WTC11 (cell line): ENCODE data around the gene PRDM15. TPM values are rescaled to one million over a fixed set of nuclear protein-coding genes. Genes with fewer than 3 reads are reported as not detected.

ENCODE experiments used
- ATAC-seq: fragments of 200-7000 bp; cut with Tn5 transposase; 2 replicates; pipeline ENCODE4 v1.10.0; 2021; ENCODE audit warnings: mild to moderate bottlenecking, moderate library complexity
- CTCF ChIA-PET: fragments of 300-600 bp; sonication (Branson Sonifier 250); formaldehyde crosslinking; loops from one replicate; lab custom pipeline; 2021; ENCODE audit warnings: antibody characterized with exemption; lab: Charles Lee
- POLR2A ChIA-PET: fragments of 350-600 bp; sonication (Branson Sonifier 250); formaldehyde crosslinking; loops from one replicate; lab custom pipeline; 2021; ENCODE audit warnings: antibody characterized with exemption; lab: Charles Lee
- DNase-seq: peaks from one replicate; pipeline ENCODE4 v3.0.0; 2021; ENCODE audit warnings: low spot score
- H3K27ac Mint-ChIP-seq: 2 replicates; pipeline ENCODE4 v1.8.0; 2021; ENCODE audit warnings: mixed read lengths
- H3K27me3 Mint-ChIP-seq: 2 replicates; pipeline ENCODE4 v1.8.0; 2021; ENCODE audit warnings: low read depth, mild to moderate bottlenecking, moderate library complexity, mixed read lengths
- H3K36me3 Mint-ChIP-seq: 2 replicates; pipeline ENCODE4 v1.8.0; 2021; ENCODE audit warnings: mixed read lengths
- H3K4me1 Mint-ChIP-seq: 2 replicates; pipeline ENCODE4 v1.8.0; 2022; ENCODE audit warnings: mixed read lengths
- H3K4me3 Mint-ChIP-seq: 2 replicates; pipeline ENCODE4 v1.8.0; 2021; ENCODE audit warnings: mild to moderate bottlenecking, moderate library complexity, mixed read lengths
- H3K9me3 Mint-ChIP-seq: 2 replicates; pipeline ENCODE4 v1.8.0; 2021; ENCODE audit warnings: mixed read lengths
- ELF4 ChIP-seq: sonication (generic); formaldehyde crosslinking; IDR thresholded peaks from 2 replicates; pipeline ENCODE4 v1.8.1; 2022; ENCODE audit warnings: low read depth, mild to moderate bottlenecking, moderate library complexity, missing genetic modification reagents
- GRHL2 ChIP-seq: fragments of 250-450 bp; sonication (Bioruptor Pico); IDR thresholded peaks from 2 replicates; pipeline ENCODE4 v1.8.0; 2022; ENCODE audit warnings: mild to moderate bottlenecking, moderate library complexity; ENCODE audit not compliant: insufficient replicate concordance, severe bottlenecking
- HMGA2 ChIP-seq: fragments of 250-450 bp; sonication (Bioruptor Pico); IDR thresholded peaks from 2 replicates; pipeline ENCODE4 v1.4.0; 2021; ENCODE audit warnings: mild to moderate bottlenecking, moderate library complexity
- MXD4 ChIP-seq: fragments of 250-450 bp; sonication (Bioruptor Pico); IDR thresholded peaks from 2 replicates; pipeline ENCODE4 v1.8.0; 2021; ENCODE audit warnings: mild to moderate bottlenecking, moderate library complexity, borderline replicate concordance
- NFE2L1 ChIP-seq: sonication (generic); formaldehyde crosslinking; IDR thresholded peaks from 2 replicates; pipeline ENCODE4 v1.8.1; 2023; ENCODE audit warnings: missing genetic modification reagents
- NR2C2 ChIP-seq: sonication (generic); formaldehyde crosslinking; IDR thresholded peaks from 2 replicates; pipeline ENCODE4 v1.8.0; 2022; ENCODE audit warnings: mild to moderate bottlenecking, missing genetic modification reagents
- SP1 ChIP-seq: sonication (generic); formaldehyde crosslinking; conservative IDR thresholded peaks from 2 replicates; pipeline ENCODE4 v1.8.1; 2022; ENCODE audit warnings: missing genetic modification reagents
- TCF7 ChIP-seq: sonication (generic); formaldehyde crosslinking; IDR thresholded peaks from 2 replicates; pipeline ENCODE4 v1.8.0; 2022; ENCODE audit warnings: mild to moderate bottlenecking, low read depth, missing genetic modification reagents, moderate library complexity
- TEAD1 ChIP-seq: sonication (generic); formaldehyde crosslinking; IDR thresholded peaks from 2 replicates; pipeline ENCODE4 v1.8.0; 2022; ENCODE audit warnings: mild to moderate bottlenecking, missing genetic modification reagents
- ZNF121 ChIP-seq: sonication (generic); formaldehyde crosslinking; IDR thresholded peaks from 2 replicates; pipeline ENCODE4 v1.8.0; 2023; ENCODE audit warnings: missing genetic modification reagents
- ZNF138 ChIP-seq: sonication (generic); formaldehyde crosslinking; conservative IDR thresholded peaks from 2 replicates; pipeline ENCODE4 v1.8.1; 2022; ENCODE audit warnings: mild to moderate bottlenecking, moderate library complexity, missing genetic modification reagents
- total RNA-seq: library from RNA; stranded (reverse); gene quantifications from 3 replicates; pipeline ENCODE4 v1.2.3, GENCODE V29; 2021
- TF ChIP-seq, protein P1 (sequence below): sonication (generic); formaldehyde crosslinking; IDR thresholded peaks from 2 replicates; pipeline ENCODE4 v1.8.0; 2023; ENCODE audit warnings: missing genetic modification reagents
- TF ChIP-seq, protein P2 (sequence below): sonication (generic); formaldehyde crosslinking; IDR thresholded peaks from 2 replicates; pipeline ENCODE4 v1.8.0; 2022; ENCODE audit warnings: mild to moderate bottlenecking, missing genetic modification reagents
- TF ChIP-seq, protein P3 (sequence below): sonication (generic); formaldehyde crosslinking; IDR thresholded peaks from 2 replicates; pipeline ENCODE4 v1.8.1; 2022; ENCODE audit warnings: low read depth, mild to moderate bottlenecking, moderate library complexity, missing genetic modification reagents, borderline replicate concordance
- TF ChIP-seq, protein P4 (sequence below): sonication (generic); formaldehyde crosslinking; IDR thresholded peaks from 2 replicates; pipeline ENCODE4 v1.8.1; 2023; ENCODE audit warnings: mild to moderate bottlenecking, missing genetic modification reagents, borderline replicate concordance
- TF ChIP-seq, protein P5 (sequence below): sonication (generic); formaldehyde crosslinking; IDR thresholded peaks from 2 replicates; pipeline ENCODE4 v1.8.1; 2023; ENCODE audit warnings: mild to moderate bottlenecking, missing genetic modification reagents
- TF ChIP-seq, protein P6 (sequence below): fragments of 250-450 bp; sonication (Bioruptor Pico); IDR thresholded peaks from 2 replicates; pipeline ENCODE4 v1.9.0; 2021; ENCODE audit warnings: mild to moderate bottlenecking
- TF ChIP-seq, protein P7 (sequence below): sonication (generic); formaldehyde crosslinking; IDR thresholded peaks from 2 replicates; pipeline ENCODE4 v1.8.0; 2022; ENCODE audit warnings: missing genetic modification reagents
- TF ChIP-seq, protein P8 (sequence below): sonication (generic); formaldehyde crosslinking; conservative IDR thresholded peaks from 2 replicates; pipeline ENCODE4 v1.8.1; 2023; ENCODE audit warnings: mild to moderate bottlenecking, low read depth, missing genetic modification reagents, moderate library complexity

Gene PRDM15
- total RNA-seq, 1 experiment from 2014 or later: 12.9 TPM

DNA sequence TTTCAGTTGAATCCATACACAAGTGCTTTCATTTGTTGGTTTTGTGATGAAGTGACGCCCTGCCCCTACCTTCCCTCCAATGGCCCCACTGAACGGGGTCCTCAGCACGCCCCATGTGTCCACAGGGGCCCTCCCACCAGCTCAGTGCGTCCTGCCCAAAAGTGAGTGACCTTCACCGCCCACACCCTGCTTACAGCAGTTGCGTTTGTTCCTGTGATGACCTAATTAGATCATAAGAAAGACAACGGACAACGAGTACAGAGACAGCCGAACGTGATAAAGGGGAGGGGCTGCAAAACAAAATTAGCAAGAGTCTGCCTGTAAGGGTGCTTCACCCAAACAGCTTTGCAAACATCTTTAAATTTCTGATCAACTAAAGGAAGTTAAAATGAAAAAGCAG, 74.1 kb downstream of the PRDM15 start (continued):
- TF ChIP-seq, protein P1, sequence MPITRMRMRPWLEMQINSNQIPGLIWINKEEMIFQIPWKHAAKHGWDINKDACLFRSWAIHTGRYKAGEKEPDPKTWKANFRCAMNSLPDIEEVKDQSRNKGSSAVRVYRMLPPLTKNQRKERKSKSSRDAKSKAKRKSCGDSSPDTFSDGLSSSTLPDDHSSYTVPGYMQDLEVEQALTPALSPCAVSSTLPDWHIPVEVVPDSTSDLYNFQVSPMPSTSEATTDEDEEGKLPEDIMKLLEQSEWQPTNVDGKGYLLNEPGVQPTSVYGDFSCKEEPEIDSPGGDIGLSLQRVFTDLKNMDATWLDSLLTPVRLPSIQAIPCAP (CRISPR knock-in tag): no peak
- TF ChIP-seq, protein P2, sequence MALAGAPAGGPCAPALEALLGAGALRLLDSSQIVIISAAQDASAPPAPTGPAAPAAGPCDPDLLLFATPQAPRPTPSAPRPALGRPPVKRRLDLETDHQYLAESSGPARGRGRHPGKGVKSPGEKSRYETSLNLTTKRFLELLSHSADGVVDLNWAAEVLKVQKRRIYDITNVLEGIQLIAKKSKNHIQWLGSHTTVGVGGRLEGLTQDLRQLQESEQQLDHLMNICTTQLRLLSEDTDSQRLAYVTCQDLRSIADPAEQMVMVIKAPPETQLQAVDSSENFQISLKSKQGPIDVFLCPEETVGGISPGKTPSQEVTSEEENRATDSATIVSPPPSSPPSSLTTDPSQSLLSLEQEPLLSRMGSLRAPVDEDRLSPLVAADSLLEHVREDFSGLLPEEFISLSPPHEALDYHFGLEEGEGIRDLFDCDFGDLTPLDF: no peak

DNA sequence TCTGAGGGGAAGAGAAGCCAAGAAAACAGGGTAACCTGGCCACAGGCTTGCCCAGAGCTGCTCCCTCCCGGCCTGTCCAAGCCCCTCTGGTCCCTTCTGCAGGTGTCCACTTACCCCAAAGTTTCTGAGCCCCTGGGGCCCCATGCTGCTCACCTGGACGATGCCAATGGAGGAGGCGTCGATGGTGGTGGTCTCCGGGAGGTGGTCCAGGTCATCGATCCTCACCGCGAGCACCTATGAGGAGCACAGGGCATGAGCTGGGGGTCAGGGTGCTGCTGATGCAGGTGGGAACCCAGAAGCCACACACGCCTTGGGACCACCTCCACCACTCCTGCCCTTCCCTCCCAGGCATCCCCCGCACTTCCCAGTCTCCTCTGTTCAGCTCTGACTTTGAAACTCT, 74.8 kb downstream of the PRDM15 start:
- Mint-ChIP-seq H3K27ac (no peak overlapping the region), H3K4me3 (no peak overlapping the region), H3K27me3 (no peaks in the 10 kb centered on the region), H3K9me3 (peaks cover 15% of the 10 kb centered on the region), H3K36me3 (peaks cover 24% of the 10 kb centered on the region), H3K4me1 (no peaks in the 10 kb centered on the region)
- ATAC-seq: no peak
- ChIA-PET CTCF (interaction anchor here (1.4 kb wide), 1 partner anchor 12 kb away, joined by 6 read pairs; no protein-coding TSS in a partner anchor), POLR2A (no interaction called here)
- no peak for DNase-seq
- TF ChIP-seq MXD4 (CRISPR knock-in tag): no peak
- TF ChIP-seq TCF7 (CRISPR knock-in tag): no peak
- TF ChIP-seq, protein P3, sequence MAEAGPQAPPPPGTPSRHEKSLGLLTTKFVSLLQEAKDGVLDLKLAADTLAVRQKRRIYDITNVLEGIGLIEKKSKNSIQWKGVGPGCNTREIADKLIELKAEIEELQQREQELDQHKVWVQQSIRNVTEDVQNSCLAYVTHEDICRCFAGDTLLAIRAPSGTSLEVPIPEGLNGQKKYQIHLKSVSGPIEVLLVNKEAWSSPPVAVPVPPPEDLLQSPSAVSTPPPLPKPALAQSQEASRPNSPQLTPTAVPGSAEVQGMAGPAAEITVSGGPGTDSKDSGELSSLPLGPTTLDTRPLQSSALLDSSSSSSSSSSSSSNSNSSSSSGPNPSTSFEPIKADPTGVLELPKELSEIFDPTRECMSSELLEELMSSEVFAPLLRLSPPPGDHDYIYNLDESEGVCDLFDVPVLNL: no peak
- TF ChIP-seq, protein P4, sequence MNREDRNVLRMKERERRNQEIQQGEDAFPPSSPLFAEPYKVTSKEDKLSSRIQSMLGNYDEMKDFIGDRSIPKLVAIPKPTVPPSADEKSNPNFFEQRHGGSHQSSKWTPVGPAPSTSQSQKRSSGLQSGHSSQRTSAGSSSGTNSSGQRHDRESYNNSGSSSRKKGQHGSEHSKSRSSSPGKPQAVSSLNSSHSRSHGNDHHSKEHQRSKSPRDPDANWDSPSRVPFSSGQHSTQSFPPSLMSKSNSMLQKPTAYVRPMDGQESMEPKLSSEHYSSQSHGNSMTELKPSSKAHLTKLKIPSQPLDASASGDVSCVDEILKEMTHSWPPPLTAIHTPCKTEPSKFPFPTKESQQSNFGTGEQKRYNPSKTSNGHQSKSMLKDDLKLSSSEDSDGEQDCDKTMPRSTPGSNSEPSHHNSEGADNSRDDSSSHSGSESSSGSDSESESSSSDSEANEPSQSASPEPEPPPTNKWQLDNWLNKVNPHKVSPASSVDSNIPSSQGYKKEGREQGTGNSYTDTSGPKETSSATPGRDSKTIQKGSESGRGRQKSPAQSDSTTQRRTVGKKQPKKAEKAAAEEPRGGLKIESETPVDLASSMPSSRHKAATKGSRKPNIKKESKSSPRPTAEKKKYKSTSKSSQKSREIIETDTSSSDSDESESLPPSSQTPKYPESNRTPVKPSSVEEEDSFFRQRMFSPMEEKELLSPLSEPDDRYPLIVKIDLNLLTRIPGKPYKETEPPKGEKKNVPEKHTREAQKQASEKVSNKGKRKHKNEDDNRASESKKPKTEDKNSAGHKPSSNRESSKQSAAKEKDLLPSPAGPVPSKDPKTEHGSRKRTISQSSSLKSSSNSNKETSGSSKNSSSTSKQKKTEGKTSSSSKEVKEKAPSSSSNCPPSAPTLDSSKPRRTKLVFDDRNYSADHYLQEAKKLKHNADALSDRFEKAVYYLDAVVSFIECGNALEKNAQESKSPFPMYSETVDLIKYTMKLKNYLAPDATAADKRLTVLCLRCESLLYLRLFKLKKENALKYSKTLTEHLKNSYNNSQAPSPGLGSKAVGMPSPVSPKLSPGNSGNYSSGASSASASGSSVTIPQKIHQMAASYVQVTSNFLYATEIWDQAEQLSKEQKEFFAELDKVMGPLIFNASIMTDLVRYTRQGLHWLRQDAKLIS (CRISPR knock-in tag): no peak
- TF ChIP-seq, protein P5, sequence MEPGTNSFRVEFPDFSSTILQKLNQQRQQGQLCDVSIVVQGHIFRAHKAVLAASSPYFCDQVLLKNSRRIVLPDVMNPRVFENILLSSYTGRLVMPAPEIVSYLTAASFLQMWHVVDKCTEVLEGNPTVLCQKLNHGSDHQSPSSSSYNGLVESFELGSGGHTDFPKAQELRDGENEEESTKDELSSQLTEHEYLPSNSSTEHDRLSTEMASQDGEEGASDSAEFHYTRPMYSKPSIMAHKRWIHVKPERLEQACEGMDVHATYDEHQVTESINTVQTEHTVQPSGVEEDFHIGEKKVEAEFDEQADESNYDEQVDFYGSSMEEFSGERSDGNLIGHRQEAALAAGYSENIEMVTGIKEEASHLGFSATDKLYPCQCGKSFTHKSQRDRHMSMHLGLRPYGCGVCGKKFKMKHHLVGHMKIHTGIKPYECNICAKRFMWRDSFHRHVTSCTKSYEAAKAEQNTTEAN (CRISPR knock-in tag): no peak
- no peak for TF ChIP-seq GRHL2 (CRISPR knock-in tag)
- no peak for TF ChIP-seq ZNF121
- TF ChIP-seq SP1 (CRISPR knock-in tag): no peak
- TF ChIP-seq ZNF138 (CRISPR knock-in tag): no peak
- TF ChIP-seq, protein P6, sequence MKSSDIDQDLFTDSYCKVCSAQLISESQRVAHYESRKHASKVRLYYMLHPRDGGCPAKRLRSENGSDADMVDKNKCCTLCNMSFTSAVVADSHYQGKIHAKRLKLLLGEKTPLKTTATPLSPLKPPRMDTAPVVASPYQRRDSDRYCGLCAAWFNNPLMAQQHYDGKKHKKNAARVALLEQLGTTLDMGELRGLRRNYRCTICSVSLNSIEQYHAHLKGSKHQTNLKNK: no peak
- TF ChIP-seq TEAD1 (CRISPR knock-in tag): no peak
- TF ChIP-seq, protein P7, sequence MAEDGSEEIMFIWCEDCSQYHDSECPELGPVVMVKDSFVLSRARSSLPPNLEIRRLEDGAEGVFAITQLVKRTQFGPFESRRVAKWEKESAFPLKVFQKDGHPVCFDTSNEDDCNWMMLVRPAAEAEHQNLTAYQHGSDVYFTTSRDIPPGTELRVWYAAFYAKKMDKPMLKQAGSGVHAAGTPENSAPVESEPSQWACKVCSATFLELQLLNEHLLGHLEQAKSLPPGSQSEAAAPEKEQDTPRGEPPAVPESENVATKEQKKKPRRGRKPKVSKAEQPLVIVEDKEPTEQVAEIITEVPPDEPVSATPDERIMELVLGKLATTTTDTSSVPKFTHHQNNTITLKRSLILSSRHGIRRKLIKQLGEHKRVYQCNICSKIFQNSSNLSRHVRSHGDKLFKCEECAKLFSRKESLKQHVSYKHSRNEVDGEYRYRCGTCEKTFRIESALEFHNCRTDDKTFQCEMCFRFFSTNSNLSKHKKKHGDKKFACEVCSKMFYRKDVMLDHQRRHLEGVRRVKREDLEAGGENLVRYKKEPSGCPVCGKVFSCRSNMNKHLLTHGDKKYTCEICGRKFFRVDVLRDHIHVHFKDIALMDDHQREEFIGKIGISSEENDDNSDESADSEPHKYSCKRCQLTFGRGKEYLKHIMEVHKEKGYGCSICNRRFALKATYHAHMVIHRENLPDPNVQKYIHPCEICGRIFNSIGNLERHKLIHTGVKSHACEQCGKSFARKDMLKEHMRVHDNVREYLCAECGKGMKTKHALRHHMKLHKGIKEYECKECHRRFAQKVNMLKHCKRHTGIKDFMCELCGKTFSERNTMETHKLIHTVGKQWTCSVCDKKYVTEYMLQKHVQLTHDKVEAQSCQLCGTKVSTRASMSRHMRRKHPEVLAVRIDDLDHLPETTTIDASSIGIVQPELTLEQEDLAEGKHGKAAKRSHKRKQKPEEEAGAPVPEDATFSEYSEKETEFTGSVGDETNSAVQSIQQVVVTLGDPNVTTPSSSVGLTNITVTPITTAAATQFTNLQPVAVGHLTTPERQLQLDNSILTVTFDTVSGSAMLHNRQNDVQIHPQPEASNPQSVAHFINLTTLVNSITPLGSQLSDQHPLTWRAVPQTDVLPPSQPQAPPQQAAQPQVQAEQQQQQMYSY (CRISPR knock-in tag): no peak
- TF ChIP-seq, protein P8, sequence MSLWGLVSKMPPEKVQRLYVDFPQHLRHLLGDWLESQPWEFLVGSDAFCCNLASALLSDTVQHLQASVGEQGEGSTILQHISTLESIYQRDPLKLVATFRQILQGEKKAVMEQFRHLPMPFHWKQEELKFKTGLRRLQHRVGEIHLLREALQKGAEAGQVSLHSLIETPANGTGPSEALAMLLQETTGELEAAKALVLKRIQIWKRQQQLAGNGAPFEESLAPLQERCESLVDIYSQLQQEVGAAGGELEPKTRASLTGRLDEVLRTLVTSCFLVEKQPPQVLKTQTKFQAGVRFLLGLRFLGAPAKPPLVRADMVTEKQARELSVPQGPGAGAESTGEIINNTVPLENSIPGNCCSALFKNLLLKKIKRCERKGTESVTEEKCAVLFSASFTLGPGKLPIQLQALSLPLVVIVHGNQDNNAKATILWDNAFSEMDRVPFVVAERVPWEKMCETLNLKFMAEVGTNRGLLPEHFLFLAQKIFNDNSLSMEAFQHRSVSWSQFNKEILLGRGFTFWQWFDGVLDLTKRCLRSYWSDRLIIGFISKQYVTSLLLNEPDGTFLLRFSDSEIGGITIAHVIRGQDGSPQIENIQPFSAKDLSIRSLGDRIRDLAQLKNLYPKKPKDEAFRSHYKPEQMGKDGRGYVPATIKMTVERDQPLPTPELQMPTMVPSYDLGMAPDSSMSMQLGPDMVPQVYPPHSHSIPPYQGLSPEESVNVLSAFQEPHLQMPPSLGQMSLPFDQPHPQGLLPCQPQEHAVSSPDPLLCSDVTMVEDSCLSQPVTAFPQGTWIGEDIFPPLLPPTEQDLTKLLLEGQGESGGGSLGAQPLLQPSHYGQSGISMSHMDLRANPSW (CRISPR knock-in tag): no peak
- no peak for TF ChIP-seq NR2C2 (CRISPR knock-in tag)
- no peak for TF ChIP-seq HMGA2
- no peak for TF ChIP-seq NFE2L1 (CRISPR knock-in tag)
- TF ChIP-seq ELF4 (CRISPR knock-in tag): no peak
